ENCODE results near the gene TEX22.

Gene TEX22

GRCh38 chr14:105452963-105453362 lies 54.6 kb downstream of the TEX22 start:
- in situ Hi-C loops (cut with MboI; ENCODE audit: low sequenced_read_pairs), result no loop called here

DNA sequence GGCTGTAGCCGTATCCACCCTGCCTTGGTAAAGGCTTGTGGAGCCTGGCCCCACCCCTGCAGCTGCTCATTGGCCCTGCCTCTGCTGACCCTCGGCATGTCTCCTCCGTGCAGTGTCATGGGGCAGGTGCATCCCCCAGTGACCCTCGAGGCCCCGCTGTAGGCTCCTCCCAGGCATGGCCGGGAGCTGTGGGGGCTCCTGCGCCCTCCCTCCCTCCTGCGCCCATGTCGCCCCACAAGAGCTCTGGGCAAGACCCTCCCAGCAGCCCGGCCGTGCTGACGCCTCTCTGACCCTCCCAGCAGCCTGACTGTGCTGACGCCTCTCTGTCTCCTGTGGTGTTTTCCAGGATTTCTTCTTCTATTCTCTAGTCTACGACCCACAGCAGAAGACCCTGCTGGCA lies 55.5 kb downstream of the TEX22 start:
- in situ Hi-C loops (cut with MboI; ENCODE audit: low sequenced_read_pairs), result no loop called here

DNA sequence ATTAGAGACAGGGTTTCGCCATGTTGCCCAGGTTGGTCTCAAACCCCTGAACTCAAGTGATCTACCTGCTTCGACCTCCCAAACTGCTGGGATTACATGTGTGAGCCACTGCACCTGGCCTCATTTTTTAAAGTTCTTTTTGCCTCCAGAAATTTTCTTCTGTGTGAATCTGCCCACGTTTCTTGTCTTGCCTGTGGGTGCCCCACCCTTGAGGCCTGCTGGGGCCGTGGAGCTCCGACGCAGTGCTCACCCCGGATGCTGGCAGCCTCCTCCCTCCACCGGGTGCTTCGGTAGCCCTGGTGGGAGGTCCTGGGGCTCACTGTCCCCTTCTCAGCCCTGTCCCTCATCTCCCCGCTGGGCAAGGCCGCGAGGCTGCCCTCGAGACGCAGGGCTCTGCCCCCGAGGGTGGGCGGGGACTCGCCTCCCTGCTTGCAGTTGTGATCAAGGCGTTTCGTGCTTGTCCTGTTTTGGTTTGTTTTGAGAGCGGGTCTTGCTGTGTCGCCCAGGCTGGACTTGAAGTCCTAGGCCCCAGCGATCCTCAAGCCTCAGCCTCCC lies 56.8 kb downstream of the TEX22 start:
- in situ Hi-C loops (cut with MboI; ENCODE audit: low sequenced_read_pairs), result no loop called here

- in situ Hi-C loops (cut with MboI; ENCODE audit: low sequenced_read_pairs), result no loop called here
Observed at GRCh38 chr14:105455766-105456660, 57.7 kb downstream of the TEX22 start.

- in situ Hi-C loops (cut with MboI; ENCODE audit: low sequenced_read_pairs), result no loop called here
Observed at GRCh38 chr14:105456736-105457617, 58.6 kb downstream of the TEX22 start.

DNA sequence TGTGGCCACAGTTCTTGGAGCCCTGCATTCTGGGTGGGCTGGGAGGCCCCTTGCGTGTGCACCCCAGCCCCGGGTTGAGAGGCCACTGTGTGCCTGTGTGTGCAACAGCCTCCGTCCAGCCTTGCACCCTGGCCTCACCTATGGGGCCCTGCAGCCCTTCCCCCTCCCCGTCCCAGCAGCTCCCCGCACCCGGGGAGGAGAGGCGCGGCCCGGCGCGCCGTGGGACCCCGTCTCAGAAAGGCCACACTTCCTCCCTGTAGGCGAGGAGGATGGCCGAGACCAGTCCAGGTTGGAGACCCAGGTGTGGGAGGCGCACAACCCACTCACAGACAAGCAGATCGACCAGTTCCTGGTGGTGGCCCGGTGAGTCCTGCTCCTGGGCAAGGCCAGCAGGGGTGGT lies 59.7 kb downstream of the TEX22 start:
- in situ Hi-C loops (cut with MboI; ENCODE audit: low sequenced_read_pairs), result no loop called here

DNA sequence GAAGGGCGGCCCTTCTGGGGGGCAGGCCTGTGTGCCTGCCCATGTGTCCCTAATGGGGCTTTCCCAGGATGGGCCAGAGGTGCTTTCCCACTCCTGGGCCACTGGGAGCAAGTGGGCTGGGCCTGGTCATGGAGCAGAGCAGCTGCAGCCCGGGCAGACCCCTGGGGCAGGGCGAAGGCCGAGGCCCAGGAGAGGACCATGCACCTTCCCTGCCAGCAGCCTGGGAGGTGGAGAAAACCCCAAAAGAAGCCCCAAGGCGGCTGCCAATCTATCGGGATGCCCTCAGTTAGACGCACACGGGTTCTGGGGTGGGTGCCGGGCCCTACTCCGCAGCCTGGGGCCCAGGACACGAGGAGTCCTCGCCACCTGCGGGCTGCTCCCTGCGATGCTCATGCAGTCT lies 60.2 kb downstream of the TEX22 start:
- in situ Hi-C loops (cut with MboI; ENCODE audit: low sequenced_read_pairs), result no loop called here

GRCh38 chr14:105460116-105460515 lies 61.8 kb downstream of the TEX22 start:
- in situ Hi-C loops (cut with MboI; ENCODE audit: low sequenced_read_pairs), result no loop called here

GRCh38 chr14:105460616-105461015 lies 62.3 kb downstream of the TEX22 start:
- in situ Hi-C loops (cut with MboI; ENCODE audit: low sequenced_read_pairs), result no loop called here

- in situ Hi-C loops (cut with MboI; ENCODE audit: low sequenced_read_pairs), result no loop called here
Observed at GRCh38 chr14:105461903-105462302, 63.6 kb downstream of the TEX22 start.
